Memory B cell (primary cell): Measurements from ENCODE around the gene FBXW2.
A peak's percentile ranks its signal among the peaks of the same experiment; 100 is the strongest.

ENCODE experiments used
- ATAC-seq: fragments of 150-1000 bp; cut with Tn5 transposase; 2 replicates; pipeline ENCODE4 v1.10.0; 2021; ENCODE audit warnings: low read depth, mild to moderate bottlenecking, moderate library complexity
- DNase-seq, 2 donors: peaks; one replicate each; pipeline ENCODE4 v3.0.0; 2022; ENCODE audit warnings: low spot score in 2 of 2
- H3K27ac Mint-ChIP-seq: one replicate; pipeline ENCODE4 v1.8.0; 2022; ENCODE audit warnings: mild to moderate bottlenecking, moderate library complexity, mixed read lengths
- H3K27me3 Mint-ChIP-seq: one replicate; pipeline ENCODE4 v1.8.0; 2022; ENCODE audit warnings: mixed read lengths
- H3K36me3 Mint-ChIP-seq: one replicate; pipeline ENCODE4 v1.8.0; 2022; ENCODE audit warnings: mild to moderate bottlenecking, mixed read lengths
- H3K4me1 Mint-ChIP-seq: one replicate; pipeline ENCODE4 v1.8.0; 2022; ENCODE audit warnings: mixed read lengths
- H3K4me3 Mint-ChIP-seq: one replicate; pipeline ENCODE4 v1.8.0; 2022; ENCODE audit warnings: mild to moderate bottlenecking, moderate library complexity, mixed read lengths
- H3K9me3 Mint-ChIP-seq: one replicate; pipeline ENCODE4 v1.8.0; 2022; ENCODE audit warnings: mixed read lengths

The FBXW2 gene

DNA sequence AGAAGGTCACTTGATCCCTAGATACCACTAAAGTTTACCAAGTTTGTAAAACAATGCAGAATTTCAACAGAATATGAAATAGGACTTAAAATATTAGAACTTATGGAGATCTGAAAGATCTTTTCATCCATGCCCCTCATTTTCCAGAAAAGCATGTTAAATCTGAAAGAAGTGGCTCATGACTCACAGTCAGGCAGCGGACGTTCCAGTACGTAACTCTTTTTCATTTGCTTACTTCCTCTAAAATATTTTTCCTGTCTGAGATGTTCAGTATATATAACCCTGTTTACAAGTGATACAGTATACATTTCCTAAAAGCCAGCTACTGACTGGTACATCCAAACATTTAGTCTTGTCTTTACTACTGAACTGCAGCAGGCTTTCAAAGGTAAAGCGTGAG, 22.3 kb downstream of the FBXW2 start:
- DNase-seq (no peak), ATAC-seq (no peak)
- no peaks in the 10 kb centered on the region for H3K9me3 Mint-ChIP-seq
- H3K27ac Mint-ChIP-seq = no peak overlapping the region
- no peaks in the 10 kb centered on the region for H3K27me3 Mint-ChIP-seq
- H3K4me3 Mint-ChIP-seq = no peak overlapping the region
- peaks cover 36% of the 10 kb centered on the region for H3K36me3 Mint-ChIP-seq
- H3K4me1 Mint-ChIP-seq = peaks cover 2% of the 10 kb centered on the region

- no peak for ATAC-seq
- Mint-ChIP-seq H3K4me1 (peaks cover 4% of the 10 kb centered on the region), H3K9me3 (no peaks in the 10 kb centered on the region), H3K36me3 (peaks cover 28% of the 10 kb centered on the region), H3K27ac (no peak overlapping the region), H3K27me3 (no peaks in the 10 kb centered on the region), H3K4me3 (no peak overlapping the region)
- no peak for DNase-seq
Measured at GRCh38 chr9:120768886-120769285, 24.3 kb downstream of the FBXW2 start.

DNA sequence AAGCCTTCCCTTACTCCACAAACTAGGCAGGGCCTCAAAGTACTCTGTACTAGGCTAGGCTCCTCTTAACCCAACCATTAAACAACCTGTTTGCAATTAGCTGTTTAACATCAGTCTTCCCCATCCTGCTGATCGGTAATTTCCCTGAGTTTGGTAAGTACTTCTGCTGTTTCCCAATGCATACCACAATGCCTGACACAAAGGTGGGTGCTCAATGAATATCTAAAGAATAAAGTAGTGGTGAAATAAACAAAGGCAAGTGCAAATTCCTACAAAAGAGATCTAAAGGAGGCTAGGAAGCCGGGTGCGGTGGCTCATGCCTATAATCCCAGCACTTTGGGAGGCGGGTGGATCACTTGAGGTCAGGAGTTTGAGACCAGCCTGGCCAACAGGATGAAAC, 25.0 kb downstream of the FBXW2 start:
- ATAC-seq (no peak), DNase-seq (no peak)
- H3K27ac Mint-ChIP-seq = peak overlapping the region; percentile 41
- H3K4me1 Mint-ChIP-seq = peaks cover 4% of the 10 kb centered on the region
- H3K9me3 Mint-ChIP-seq = no peaks in the 10 kb centered on the region
- H3K4me3 Mint-ChIP-seq = no peak overlapping the region
- peaks cover 28% of the 10 kb centered on the region for H3K36me3 Mint-ChIP-seq
- H3K27me3 Mint-ChIP-seq = no peaks in the 10 kb centered on the region

- no peak overlapping the region for H3K4me3 Mint-ChIP-seq
- H3K36me3 Mint-ChIP-seq = peaks cover 26% of the 10 kb centered on the region
- DNase-seq = no peak
Measured at GRCh38 chr9:120767451-120767850, 25.8 kb downstream of the FBXW2 start.

GRCh38 chr9:120765910-120766425, 27.2 kb downstream of the FBXW2 start:
- Mint-ChIP-seq H3K27ac (peak overlapping the region; percentile 16), H3K4me3 (no peak overlapping the region), H3K36me3 (peaks cover 24% of the 10 kb centered on the region), H3K27me3 (no peaks in the 10 kb centered on the region), H3K4me1 (peaks cover 4% of the 10 kb centered on the region), H3K9me3 (no peaks in the 10 kb centered on the region)
- no peak for ATAC-seq
- no peak for DNase-seq

More at GRCh38 chr9:120767451-120767850, 25.8 kb downstream of the FBXW2 start:
- H3K4me1 Mint-ChIP-seq = peaks cover 4% of the 10 kb centered on the region
- no peak for ATAC-seq
- H3K27ac Mint-ChIP-seq = no peak overlapping the region
- H3K27me3 Mint-ChIP-seq = no peaks in the 10 kb centered on the region
- H3K9me3 Mint-ChIP-seq = no peaks in the 10 kb centered on the region

GRCh38 chr9:120764476-120764875, 28.7 kb downstream of the FBXW2 start:
- Mint-ChIP-seq H3K4me3 (no peak overlapping the region), H3K36me3 (peaks cover 25% of the 10 kb centered on the region)

DNA sequence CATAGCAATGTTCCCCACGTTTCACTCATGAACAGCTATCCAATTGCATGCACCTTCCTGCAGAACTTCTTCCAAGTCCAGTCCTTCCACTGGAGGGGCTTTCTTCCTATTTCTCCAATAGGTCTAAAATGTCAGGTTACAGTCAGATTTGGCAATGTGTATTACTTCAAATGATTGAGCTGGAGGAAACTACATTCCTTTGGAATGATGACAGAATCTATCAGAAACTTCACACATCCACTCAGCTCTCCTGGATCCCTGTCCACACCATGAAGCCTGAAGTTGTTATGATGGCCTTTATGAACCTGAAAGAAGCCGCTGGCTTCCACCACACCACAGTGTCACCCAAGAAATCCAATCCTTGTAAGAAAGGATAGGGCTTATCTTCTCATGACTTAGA, 32.2 kb downstream of the FBXW2 start:
- peaks cover 18% of the 10 kb centered on the region for H3K4me1 Mint-ChIP-seq
- H3K27ac Mint-ChIP-seq = peak overlapping the region; percentile 78
- DNase-seq = no peak
- no peak overlapping the region for H3K4me3 Mint-ChIP-seq
- no peaks in the 10 kb centered on the region for H3K27me3 Mint-ChIP-seq
- ATAC-seq = no peak
- no peaks in the 10 kb centered on the region for H3K9me3 Mint-ChIP-seq
- H3K36me3 Mint-ChIP-seq = peaks cover 11% of the 10 kb centered on the region

More at GRCh38 chr9:120764476-120764875, 28.7 kb downstream of the FBXW2 start:
- DNase-seq = no peak
- no peaks in the 10 kb centered on the region for H3K27me3 Mint-ChIP-seq
- ATAC-seq = no peak
- no peaks in the 10 kb centered on the region for H3K9me3 Mint-ChIP-seq
- no peak overlapping the region for H3K27ac Mint-ChIP-seq
- peaks cover 4% of the 10 kb centered on the region for H3K4me1 Mint-ChIP-seq

- H3K4me3 Mint-ChIP-seq = no peak overlapping the region
- DNase-seq (no peak), ATAC-seq (no peak)
- no peaks in the 10 kb centered on the region for H3K27me3 Mint-ChIP-seq
- peaks cover 8% of the 10 kb centered on the region for H3K36me3 Mint-ChIP-seq
- peak overlapping the region; percentile 90 for H3K27ac Mint-ChIP-seq
- peaks cover 15% of the 10 kb centered on the region for H3K4me1 Mint-ChIP-seq
- no peaks in the 10 kb centered on the region for H3K9me3 Mint-ChIP-seq
Measured at GRCh38 chr9:120759755-120760400, 33.3 kb downstream of the FBXW2 start.

- no peaks in the 10 kb centered on the region for H3K27me3 Mint-ChIP-seq
- ATAC-seq (no peak), DNase-seq (no peak)
- H3K9me3 Mint-ChIP-seq = no peaks in the 10 kb centered on the region
- H3K4me3 Mint-ChIP-seq = no peak overlapping the region
- H3K36me3 Mint-ChIP-seq = peaks cover 8% of the 10 kb centered on the region
- peaks cover 15% of the 10 kb centered on the region for H3K4me1 Mint-ChIP-seq
- peak overlapping the region; percentile 90 for H3K27ac Mint-ChIP-seq
Measured at GRCh38 chr9:120758544-120758943, 34.7 kb downstream of the FBXW2 start.

GRCh38 chr9:120757026-120757913, 35.9 kb downstream of the FBXW2 start:
- Mint-ChIP-seq H3K27me3 (no peaks in the 10 kb centered on the region), H3K4me3 (peak overlapping the region; percentile 38), H3K4me1 (peaks cover 15% of the 10 kb centered on the region), H3K9me3 (no peaks in the 10 kb centered on the region), H3K36me3 (peaks cover 8% of the 10 kb centered on the region), H3K27ac (peak overlapping the region; percentile 90)
- ATAC-seq = peak; percentile 56
- no peak for DNase-seq

DNA sequence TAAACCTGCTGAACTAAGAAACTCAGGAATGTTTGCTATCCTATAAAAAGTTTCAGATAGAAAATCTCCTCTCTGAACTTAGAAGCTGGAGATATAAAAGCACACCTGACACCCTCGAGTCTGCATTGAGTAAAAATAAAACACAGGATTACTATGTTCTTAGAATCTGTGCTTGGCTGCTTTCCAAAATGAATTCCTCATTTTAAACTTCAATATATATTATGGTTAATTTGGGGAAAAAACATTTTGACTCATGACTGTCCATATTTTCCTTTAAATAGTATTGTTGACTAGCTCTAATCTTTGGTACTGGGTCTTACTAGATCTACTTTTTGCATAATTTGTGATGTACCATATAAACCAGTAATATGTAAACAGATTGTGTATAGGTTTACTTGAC, 36.7 kb downstream of the FBXW2 start:
- DNase-seq (no peak), ATAC-seq (no peak)
- peaks cover 15% of the 10 kb centered on the region for H3K4me1 Mint-ChIP-seq
- no peak overlapping the region for H3K4me3 Mint-ChIP-seq
- no peaks in the 10 kb centered on the region for H3K27me3 Mint-ChIP-seq
- H3K9me3 Mint-ChIP-seq = no peaks in the 10 kb centered on the region
- peaks cover 8% of the 10 kb centered on the region for H3K36me3 Mint-ChIP-seq
- H3K27ac Mint-ChIP-seq = peak overlapping the region; percentile 90

DNA sequence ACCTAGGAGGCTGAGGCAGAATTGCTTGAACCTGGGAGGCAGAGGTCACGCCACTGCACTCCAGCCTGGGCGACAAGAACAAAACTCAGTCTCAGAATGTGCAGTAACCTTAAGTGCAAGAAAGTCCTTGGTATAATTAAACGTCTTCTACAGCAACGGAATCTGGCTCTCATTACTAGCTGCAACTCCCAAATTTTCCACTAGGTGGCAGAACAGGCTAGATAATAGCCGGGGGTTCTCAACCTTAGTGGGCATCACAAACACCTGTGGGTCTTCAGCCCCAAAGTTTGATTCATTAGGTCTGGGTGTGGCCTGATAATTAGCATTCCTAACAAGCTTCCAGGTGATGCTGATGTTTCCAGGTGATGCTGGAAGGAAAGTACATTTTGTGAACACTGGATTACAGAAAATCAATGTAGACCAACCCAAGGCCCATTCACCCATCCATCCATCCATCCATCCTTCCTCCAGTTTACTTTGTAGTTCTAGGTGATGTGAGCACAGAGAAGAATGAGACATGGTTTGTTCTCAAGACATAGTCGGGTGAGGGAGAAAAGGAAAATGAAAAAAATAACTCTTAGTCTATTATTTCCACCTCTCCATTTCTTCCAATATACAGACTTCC, 37.3 kb downstream of the FBXW2 start:
- Mint-ChIP-seq H3K4me3 (no peak overlapping the region), H3K4me1 (peaks cover 15% of the 10 kb centered on the region), H3K36me3 (peaks cover 2% of the 10 kb centered on the region)

DNA sequence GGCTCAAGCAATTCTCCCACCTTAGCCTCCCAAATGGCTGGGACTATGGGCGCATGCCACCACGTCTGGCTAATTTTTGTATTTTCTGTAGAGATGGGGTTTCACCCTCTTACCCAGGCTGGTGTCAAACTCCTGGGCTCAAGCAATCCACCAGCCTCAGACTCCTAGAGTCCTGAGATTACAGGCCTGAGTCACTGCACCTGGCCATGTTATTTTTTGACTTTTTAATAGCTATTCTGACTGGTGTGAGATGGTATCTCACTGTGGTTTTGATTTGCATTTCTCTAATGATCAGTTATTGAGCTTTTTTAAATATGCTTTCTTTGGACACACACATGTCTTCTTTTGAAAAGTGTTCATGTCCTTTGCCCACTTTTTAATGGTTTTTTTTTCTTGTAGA, 38.2 kb downstream of the FBXW2 start:
- Mint-ChIP-seq H3K9me3 (no peaks in the 10 kb centered on the region), H3K36me3 (no peaks in the 10 kb centered on the region), H3K4me3 (no peak overlapping the region), H3K4me1 (peaks cover 15% of the 10 kb centered on the region), H3K27me3 (no peaks in the 10 kb centered on the region), H3K27ac (no peak overlapping the region)
- DNase-seq (no peak), ATAC-seq (no peak)

More for the DNA sequence above, 37.3 kb downstream of the FBXW2 start:
- ATAC-seq (peak; percentile 66), DNase-seq (peak; percentile 76 to 83)
- no peaks in the 10 kb centered on the region for H3K9me3 Mint-ChIP-seq
- H3K27me3 Mint-ChIP-seq = no peaks in the 10 kb centered on the region
- no peak overlapping the region for H3K27ac Mint-ChIP-seq

DNA sequence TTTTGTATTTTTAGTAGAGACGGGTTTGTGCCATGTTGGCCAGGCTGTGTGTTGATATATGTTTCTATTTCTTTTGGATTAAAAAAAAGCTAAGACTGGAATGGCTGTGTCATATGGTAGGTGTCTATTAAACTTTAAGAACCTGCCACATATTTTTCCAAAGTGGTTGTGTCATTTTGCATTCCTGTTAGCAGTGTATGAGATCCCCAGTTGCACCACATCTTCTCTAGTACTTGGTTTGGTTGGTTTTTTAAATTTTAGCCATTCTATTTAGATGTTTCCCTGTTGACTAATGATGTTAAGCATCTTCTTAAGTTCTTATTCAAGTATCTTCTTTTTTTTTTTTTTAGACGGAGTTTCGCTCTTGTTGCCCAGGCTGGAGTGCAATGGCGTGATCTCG, 42.8 kb downstream of the FBXW2 start:
- Mint-ChIP-seq H3K27me3 (no peaks in the 10 kb centered on the region), H3K9me3 (no peaks in the 10 kb centered on the region), H3K4me1 (no peaks in the 10 kb centered on the region), H3K4me3 (no peak overlapping the region), H3K27ac (no peak overlapping the region), H3K36me3 (no peaks in the 10 kb centered on the region)
- DNase-seq (no peak), ATAC-seq (no peak)
